GM03348 (cell line): ENCODE measurements around the gene CCSER2.

Experiments
- DNase-seq: peaks from one replicate; pipeline ENCODE4 v3.0.0; 2012; ENCODE audit warnings: low spot score

CCSER2 gene

GRCh38 chr10:84348447-84348846 is 20.1 kb downstream of the CCSER2 start:
- peak; percentile 86 for DNase-seq

GRCh38 chr10:84348860-84349259 is 20.5 kb downstream of the CCSER2 start:
- DNase-seq: peak; percentile 53

- DNase-seq: peak; percentile 69
Measured at GRCh38 chr10:84352251-84352842, 24.0 kb downstream of the CCSER2 start.

GRCh38 chr10:84353052-84353803 is 24.8 kb downstream of the CCSER2 start:
- no peak for DNase-seq

- DNase-seq: no peak
Measured at GRCh38 chr10:84354623-84355022, 26.2 kb downstream of the CCSER2 start.

- no peak for DNase-seq
Measured at GRCh38 chr10:84355106-84355505, 26.7 kb downstream of the CCSER2 start.

- DNase-seq: no peak
Measured at GRCh38 chr10:84356928-84357327, 28.5 kb downstream of the CCSER2 start.

GRCh38 chr10:84358743-84359142 is 30.4 kb downstream of the CCSER2 start:
- no peak for DNase-seq

GRCh38 chr10:84360637-84361365 is 32.4 kb downstream of the CCSER2 start:
- DNase-seq: peak; percentile 36

- no peak for DNase-seq
Measured at GRCh38 chr10:84365335-84365881, 37.0 kb downstream of the CCSER2 start.

GRCh38 chr10:84366041-84366440 is 37.7 kb downstream of the CCSER2 start:
- DNase-seq: no peak

GRCh38 chr10:84367256-84367655 is 38.9 kb downstream of the CCSER2 start:
- DNase-seq: no peak

GRCh38 chr10:84368828-84369227 is 40.4 kb downstream of the CCSER2 start:
- DNase-seq: no peak

GRCh38 chr10:84370283-84370682 is 41.9 kb downstream of the CCSER2 start:
- DNase-seq: no peak

GRCh38 chr10:84371944-84372343 is 43.6 kb downstream of the CCSER2 start:
- DNase-seq: no peak

GRCh38 chr10:84373000-84373399 is 44.6 kb downstream of the CCSER2 start:
- DNase-seq: no peak

- DNase-seq: no peak
Measured at GRCh38 chr10:84374455-84374854, 46.1 kb downstream of the CCSER2 start.

- peak; percentile 21 for DNase-seq
Measured at GRCh38 chr10:84375011-84375410, 46.6 kb downstream of the CCSER2 start.

- DNase-seq: no peak
Measured at GRCh38 chr10:84375881-84376280, 47.5 kb downstream of the CCSER2 start.

- DNase-seq: no peak
Measured at GRCh38 chr10:84388148-84388547, 59.8 kb downstream of the CCSER2 start.

GRCh38 chr10:84390364-84390763 is 62.0 kb downstream of the CCSER2 start:
- no peak for DNase-seq

- DNase-seq: no peak
Measured at GRCh38 chr10:84391326-84391725, 62.9 kb downstream of the CCSER2 start.

- no peak for DNase-seq
Measured at GRCh38 chr10:84392181-84392580, 63.8 kb downstream of the CCSER2 start.
